ENCODE measurements around the gene IQCH.
A peak's percentile ranks its signal among the peaks of the same experiment; 100 is the strongest.

The IQCH gene

GRCh38 chr15:67227431-67227830, 27.2 kb upstream of the IQCH start:
- no peak overlapping the region for H3K27ac Mint-ChIP-seq
- TF ChIP-seq CTCF (IDR thresholded peaks at IDR 0.05) = no peak
- peaks cover 5% of the 10 kb centered on the region for H3K4me1 Mint-ChIP-seq
- peaks cover 35% of the 10 kb centered on the region for H3K36me3 Mint-ChIP-seq (ENCODE audit: low read depth)
- no peaks in the 10 kb centered on the region for H3K27me3 Mint-ChIP-seq (ENCODE audit: low read depth, poor library complexity)
- no peaks in the 10 kb centered on the region for H3K9me3 Mint-ChIP-seq
- no peak overlapping the region for H3K4me3 Mint-ChIP-seq
- no peak for DNase-seq

GRCh38 chr15:67227846-67228245, 26.7 kb upstream of the IQCH start:
- Mint-ChIP-seq H3K4me1 (peaks cover 5% of the 10 kb centered on the region), H3K4me3 (no peak overlapping the region), H3K36me3 (ENCODE audit: low read depth) (peaks cover 40% of the 10 kb centered on the region), H3K27me3 (ENCODE audit: low read depth, poor library complexity) (no peaks in the 10 kb centered on the region), H3K27ac (no peak overlapping the region), H3K9me3 (no peaks in the 10 kb centered on the region)
- DNase-seq = no peak
- TF ChIP-seq CTCF (IDR thresholded peaks at IDR 0.05) = no peak

- no peak for DNase-seq
- Mint-ChIP-seq H3K4me1 (peaks cover 5% of the 10 kb centered on the region), H3K4me3 (no peak overlapping the region), H3K27me3 (ENCODE audit: low read depth, poor library complexity) (no peaks in the 10 kb centered on the region), H3K36me3 (ENCODE audit: low read depth) (peaks cover 44% of the 10 kb centered on the region), H3K9me3 (no peaks in the 10 kb centered on the region), H3K27ac (no peak overlapping the region)
- no peak for TF ChIP-seq CTCF (IDR thresholded peaks at IDR 0.05)
Observed at GRCh38 chr15:67228286-67228685, 26.3 kb upstream of the IQCH start.

GRCh38 chr15:67230504-67230903, 24.1 kb upstream of the IQCH start:
- Mint-ChIP-seq H3K27me3 (ENCODE audit: low read depth, poor library complexity) (no peaks in the 10 kb centered on the region), H3K36me3 (ENCODE audit: low read depth) (peaks cover 59% of the 10 kb centered on the region), H3K4me1 (peaks cover 5% of the 10 kb centered on the region), H3K27ac (peak overlapping the region; percentile 31), H3K4me3 (no peak overlapping the region), H3K9me3 (no peaks in the 10 kb centered on the region)
- TF ChIP-seq CTCF (IDR thresholded peaks at IDR 0.05) = no peak
- no peak for DNase-seq

GRCh38 chr15:67232591-67232990, 22.0 kb upstream of the IQCH start:
- no peak for TF ChIP-seq CTCF (IDR thresholded peaks at IDR 0.05)
- Mint-ChIP-seq H3K27ac (no peak overlapping the region), H3K4me1 (peaks cover under 1% of the 10 kb centered on the region), H3K36me3 (ENCODE audit: low read depth) (peaks cover 62% of the 10 kb centered on the region), H3K4me3 (no peak overlapping the region), H3K27me3 (ENCODE audit: low read depth, poor library complexity) (no peaks in the 10 kb centered on the region), H3K9me3 (no peaks in the 10 kb centered on the region)
- no peak for DNase-seq

- Mint-ChIP-seq H3K27ac (no peak overlapping the region), H3K27me3 (ENCODE audit: low read depth, poor library complexity) (no peaks in the 10 kb centered on the region), H3K4me1 (peaks cover 18% of the 10 kb centered on the region), H3K9me3 (no peaks in the 10 kb centered on the region), H3K36me3 (ENCODE audit: low read depth) (peaks cover 20% of the 10 kb centered on the region), H3K4me3 (no peak overlapping the region)
- no peak for DNase-seq
- TF ChIP-seq CTCF (IDR thresholded peaks at IDR 0.05) = no peak
Observed at GRCh38 chr15:67240235-67241131, 14.1 kb upstream of the IQCH start.
